NCI-H1105 (cell line): ENCODE data around the gene TMEM213.
A peak's percentile ranks its signal among the peaks of the same experiment; 100 is the strongest.
"Not testable (repeated sequence)": the region's sequence is repeated elsewhere in the genome, so short reads cannot be mapped to it uniquely, and the experiment has no call there.

Source experiments
- DNase-seq: peaks from one replicate; lab custom pipeline; 2025; lab: John Stamatoyannopoulos, UW

TMEM213 gene

DNA sequence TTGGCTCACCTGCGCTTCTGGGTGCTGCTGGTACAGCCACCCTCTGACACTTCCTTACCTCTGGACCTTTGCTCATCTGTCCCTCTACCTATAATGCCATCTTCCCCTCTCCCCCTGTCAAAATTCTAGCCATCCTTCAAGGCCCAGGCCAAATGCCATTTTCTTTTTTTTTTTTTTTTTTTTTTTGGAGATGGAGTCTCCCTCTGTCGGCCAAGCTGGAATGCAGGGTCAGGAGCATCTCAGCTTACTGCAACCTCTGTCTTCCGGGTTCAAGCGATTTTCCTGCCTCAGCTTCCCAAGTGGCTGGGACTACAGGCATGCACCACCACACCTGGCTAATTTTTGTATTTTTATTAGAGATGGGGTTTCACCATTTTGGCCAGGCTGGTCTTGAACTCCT is 748 bp upstream of the TMEM213 start:
- not testable (repeated sequence) for DNase-seq

DNA sequence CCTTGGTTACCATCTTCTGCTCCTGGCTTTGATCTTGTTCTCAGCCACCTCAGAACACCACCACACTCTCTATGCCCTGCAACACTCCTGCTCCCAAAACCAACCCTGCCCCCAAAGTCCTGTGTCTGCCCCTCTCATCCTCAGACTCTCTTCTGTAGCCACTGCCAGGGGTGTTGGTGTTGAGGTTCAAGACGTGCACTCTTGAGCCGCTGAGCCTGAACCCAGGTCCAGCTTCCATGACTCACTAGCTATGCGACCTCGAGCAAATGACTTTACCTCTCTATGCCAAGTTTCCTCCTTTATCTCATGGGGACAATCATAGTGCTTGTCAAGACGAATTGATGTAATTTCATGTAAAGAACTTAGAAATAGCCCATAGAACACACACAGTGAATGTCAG is 1.0 kb downstream of the TMEM213 start:
- DNase-seq: no peak

DNA sequence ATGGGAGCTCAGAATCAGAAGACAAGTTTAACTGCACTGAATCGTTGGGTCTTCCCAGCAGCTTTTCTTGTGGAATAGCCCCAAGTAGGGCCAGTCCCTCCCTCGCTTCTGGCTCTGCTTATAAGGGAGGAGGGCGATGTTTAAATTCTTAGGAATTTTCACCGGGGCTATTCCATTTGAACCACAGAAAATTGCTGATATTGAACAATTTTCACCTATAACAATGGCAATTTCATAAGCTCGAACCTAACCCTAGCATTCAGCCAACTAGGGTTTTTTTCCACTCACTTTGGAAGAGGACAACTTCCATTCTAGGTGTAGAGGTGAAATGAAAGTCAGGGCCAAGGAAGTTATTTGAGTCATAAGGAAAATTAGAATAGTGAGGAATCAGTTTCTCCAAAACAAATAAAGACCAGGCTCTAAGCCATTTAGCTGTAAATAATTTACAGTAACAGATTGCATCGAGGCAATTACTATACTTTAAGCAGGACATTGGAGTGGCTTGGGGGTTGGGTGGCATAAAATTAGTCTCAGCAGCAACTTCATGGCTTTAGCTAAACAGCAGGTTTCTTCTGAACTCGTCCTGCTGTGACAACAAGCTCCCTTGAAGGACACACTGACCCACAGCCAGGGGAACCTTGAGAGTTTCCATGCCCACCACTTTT is 1.7 kb downstream of the TMEM213 start:
- DNase-seq: no peak

DNA sequence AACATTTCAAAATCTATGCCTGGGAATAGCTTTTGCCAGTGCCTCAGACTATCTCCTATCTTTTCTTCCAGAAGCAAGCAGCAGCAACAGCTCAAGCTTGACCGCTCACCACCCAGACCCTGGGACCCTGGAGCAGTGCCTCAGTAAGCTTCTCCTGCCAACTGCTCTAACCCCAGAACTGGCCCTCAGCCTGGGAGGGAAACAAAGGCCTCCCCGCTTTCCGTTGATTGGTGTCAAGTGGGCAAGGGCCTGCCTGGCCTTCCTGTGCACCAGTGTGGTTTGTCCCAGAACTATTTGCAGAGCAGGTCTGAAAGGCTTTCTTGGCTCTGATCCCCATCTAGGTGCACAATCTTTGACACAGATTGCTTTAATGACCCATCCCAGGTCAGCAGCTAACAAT is 3.5 kb downstream of the TMEM213 start:
- no peak for DNase-seq

DNA sequence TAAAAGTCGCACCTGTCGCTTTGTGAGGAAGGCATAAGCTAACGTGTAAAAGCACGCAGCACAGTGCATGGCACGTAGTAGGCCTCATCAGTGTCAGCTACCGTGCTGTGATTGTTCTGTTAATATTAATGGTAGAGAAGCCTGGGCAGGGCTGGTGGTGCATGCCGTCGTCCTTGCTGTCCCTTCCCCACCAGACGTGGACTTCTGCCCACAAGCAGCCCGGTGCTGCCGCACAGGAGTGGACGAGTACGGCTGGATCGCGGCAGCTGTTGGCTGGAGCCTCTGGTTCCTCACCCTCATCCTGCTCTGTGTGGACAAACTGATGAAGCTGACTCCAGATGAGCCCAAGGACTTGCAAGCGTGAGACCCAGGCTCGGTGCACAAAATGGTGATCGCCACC is 4.9 kb downstream of the TMEM213 start:
- no peak for DNase-seq

DNA sequence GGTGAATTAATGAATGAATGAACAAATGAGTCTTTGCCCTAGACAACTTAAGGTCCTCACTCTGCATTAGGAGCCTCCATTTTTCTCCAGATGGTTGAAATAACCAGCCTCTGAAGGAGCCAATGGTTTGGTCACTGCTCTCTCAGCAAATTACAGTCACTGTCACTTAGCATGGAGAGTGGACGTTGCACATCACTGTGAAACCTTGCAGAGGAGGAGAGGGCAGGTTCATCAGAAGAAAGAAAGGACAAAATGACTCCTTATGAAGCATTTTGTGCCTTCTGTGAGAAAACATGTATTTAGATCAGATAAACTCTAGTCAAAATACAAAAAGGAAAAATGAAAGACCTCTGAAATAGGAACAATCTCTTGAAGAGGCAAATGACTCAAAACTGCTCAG is 6.8 kb downstream of the TMEM213 start:
- DNase-seq: no peak

DNA sequence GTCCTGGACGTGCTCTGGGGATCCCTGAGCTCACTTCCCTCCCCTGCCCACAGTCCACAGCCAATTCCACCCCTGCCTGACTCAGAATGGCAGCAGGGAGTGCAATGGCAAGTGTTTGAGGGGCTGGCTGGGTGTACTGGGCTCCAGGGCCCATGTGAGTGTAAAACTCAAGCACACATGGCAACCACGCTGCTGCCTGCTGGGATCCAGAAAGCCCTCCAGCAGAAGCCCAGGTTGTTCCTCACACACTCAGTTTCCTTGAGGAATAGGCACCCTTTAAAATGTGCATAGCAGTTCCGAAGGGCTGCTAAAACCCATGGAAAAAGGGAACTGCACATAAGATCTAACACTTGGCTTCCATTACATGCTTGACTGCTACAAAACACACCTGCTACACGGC is 11.6 kb downstream of the TMEM213 start:
- no peak for DNase-seq

DNA sequence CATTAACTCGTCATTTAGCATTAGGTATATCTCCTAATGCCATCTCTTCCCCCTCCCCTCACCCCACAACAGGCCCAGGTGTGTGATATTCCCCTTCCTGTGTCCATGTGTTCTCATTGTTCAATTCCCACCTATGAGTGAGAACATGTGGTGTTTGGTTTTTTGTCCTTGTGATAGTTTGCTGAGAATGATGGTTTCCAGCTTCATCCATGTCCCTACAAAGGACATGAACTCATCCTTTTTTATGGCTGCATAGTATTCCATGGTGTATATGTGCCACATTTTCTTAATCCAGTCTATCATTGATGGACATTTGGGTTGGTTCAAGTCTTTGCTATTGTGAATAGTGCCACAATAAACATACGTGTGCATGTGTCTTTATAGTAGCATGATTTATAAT is 13.5 kb downstream of the TMEM213 start:
- DNase-seq: not testable (repeated sequence)

DNA sequence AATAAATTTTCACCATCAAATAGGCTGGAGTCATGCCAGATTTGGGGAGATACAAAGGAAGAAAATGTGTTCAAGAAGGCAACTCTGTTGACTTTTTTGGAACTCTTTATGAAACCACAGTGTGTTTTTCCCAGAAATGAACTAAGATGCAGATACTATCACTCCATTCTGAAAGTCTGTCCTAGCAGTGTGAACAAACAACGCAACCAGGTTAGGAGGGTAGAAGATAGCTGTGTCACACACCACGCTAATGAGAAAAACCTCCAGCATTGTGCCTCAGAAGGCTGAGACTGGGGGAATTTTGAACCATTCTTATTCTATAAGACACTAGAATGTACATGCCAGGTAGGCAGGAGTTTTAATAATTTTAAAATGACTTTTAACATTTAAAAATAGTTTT is 16.2 kb downstream of the TMEM213 start:
- no peak for DNase-seq

DNA sequence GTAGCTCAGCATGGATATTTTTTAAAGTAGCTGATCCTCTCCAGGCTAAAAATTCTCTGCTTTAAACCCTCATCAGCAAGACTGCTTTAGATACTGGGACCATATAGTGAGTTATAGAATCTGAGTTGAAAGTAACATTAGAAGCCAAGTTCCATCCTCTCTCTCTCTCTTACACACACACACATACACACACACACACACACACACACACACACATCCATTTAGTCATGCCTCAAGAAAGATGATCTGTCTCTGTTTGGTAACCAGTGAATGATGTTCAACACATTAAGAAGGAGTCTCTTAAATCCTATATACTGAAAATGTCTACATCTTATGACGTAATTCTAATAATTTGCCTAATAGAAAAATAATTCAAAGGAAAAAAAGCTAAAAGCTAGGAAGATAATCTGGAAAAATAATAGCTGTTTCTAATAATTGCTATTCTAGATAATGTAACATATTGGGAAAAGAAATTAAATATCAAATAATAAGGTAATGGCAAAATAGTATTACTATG is 17.1 kb downstream of the TMEM213 start:
- DNase-seq: no peak

DNA sequence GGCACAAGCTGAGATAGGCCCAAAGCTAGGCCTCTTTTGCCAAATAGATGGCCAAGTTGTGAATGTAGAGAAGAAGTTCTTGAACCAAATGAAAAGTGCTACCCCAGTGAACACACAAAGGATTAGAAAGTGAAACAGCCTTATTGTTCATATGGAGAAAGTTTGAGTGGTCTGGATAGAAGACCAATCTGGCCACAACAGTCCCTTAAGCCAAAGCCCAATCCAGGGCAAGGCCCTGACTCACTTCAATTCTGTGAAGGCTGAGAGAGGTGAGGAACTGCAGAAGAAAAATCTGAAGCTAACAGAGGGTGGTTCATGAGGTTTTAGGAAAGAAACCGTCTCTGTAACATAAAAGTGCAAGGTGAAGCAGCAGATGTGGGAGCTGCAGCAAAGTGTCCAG is 18.9 kb downstream of the TMEM213 start:
- no peak for DNase-seq

DNA sequence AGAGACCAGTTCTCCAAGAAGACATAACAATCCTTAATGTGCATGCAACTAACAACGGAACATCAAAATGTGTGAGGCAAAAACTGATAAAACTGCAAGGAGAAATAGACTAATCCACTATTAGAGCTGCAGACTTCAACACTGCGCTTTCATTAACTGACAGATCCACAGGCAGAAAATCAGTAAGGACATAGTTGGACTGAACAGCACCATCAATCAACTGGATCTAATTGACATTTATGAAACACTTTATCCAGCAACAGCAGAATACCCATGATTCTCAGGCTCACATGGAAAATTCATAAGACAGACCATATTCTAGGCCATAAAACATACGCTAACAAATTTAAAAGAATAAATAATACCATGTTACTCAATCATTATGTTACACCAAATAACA is 21.8 kb downstream of the TMEM213 start:
- no peak for DNase-seq

DNA sequence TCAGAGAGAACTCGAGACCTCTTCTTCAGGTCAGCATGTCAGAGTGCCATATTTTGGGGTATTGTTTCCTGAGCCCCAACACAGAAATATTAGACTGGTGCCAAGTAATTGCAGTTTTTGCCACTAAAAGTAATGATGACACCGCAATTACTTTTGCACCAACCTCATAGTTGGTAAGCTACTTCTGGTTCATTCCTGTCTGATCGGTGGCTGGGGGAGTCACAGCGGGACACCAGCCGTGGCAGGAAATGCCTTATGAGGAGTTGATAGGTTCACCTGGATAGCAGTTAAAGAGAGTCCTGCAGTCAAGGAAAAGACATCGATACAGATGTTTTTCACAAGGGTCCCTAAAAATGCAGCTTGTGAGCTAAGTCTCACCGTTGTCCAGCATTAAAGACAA is 24.1 kb downstream of the TMEM213 start:
- no peak for DNase-seq

DNA sequence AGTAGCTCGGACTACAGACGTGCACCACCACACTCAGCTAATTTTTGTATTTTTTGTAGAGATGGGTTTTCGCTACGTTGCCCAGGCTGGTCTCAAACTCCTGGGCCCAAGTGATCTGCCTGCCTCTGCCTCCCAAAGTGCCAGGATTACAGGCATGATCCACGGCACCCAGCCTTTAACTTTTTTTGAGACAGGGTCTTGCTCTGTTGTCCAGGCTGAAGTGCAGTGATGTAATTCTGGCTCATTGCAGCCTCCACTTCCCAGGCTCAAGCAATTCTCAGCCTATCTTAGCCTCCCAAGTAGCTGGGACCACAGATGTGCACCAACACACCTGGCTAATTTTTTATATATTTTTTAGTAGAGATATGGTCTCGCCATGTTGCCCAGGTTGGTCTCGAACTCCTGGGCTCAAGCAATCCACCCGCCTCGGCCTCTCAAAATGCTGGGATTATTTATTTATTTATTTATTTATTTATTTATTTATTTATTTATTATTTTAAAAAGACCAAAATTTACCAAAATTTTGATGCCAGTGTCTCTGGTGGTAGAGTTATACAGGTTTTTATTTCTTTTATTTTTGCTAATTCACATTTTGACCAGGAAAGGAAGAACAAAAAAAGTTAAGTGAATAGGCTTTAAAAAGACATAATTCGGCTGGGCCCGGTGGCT is 25.2 kb downstream of the TMEM213 start:
- no peak for DNase-seq

DNA sequence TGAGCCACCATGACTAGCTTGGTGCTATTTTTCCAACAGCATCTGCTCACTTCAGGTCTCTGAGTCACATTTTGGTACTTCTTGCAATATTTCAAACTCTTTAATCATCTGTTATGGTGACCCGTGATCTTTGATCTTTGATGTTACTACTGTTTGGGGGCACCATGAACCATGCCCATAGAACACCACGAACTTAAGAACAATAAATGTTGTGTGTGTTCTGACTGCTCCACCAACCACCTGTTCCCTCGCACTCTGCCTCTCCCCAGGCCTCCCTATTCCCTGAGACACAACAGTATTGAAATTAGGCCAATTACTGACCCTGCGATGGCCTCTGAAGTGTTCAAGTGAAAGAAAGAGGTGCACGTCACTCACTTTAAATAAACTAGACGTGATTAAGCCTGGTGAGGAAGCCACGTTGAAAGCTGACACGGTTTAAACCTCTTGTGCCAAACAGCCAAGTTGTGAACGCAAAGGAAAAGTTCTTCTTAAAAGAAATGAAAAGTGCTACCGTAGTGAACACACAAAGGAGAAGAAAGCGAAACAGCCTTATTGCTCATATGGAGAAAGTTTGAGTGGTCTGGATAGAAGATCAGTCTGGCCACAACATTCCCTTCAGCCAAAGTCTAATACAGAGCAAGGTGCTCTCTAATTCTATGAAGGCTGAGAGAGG is 27.4 kb downstream of the TMEM213 start:
- no peak for DNase-seq

DNA sequence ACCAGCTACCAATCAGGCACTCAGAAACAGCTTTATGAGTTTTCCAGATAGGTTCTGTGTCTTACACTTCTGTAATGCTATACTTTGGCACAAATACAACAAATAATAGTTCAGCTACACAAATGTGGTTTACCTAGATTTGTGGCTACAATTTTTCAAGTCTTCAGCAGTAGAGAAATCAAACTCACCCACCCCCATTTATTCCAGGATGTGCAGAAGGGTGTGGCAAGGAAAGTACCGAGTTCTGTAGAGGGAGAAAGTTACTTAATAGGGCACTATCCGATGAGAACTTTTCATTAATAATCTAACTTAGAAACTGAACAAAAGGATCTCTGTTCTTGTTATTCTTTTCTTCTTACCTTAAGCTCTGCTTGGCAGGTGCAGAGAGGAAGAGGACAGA is 30.5 kb downstream of the TMEM213 start:
- no peak for DNase-seq

DNA sequence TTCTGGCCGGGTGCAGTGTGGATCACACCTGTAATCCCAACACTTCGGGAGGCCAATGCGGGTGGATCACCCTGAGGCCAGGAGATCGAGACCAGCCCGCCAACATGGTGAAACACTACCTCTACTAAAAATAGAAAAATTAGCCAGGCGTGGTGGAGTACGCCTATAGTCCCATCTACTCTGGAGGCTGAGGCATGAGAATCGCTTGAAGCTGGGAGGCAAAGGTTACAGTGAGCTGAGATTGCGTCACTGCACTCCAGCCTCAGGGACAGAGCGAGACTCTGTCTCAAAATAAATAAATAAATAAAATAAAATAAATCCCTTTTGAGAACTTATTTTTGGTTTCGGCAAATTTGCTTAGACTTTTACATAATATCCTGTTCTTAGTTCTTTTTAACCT is 31.5 kb downstream of the TMEM213 start:
- DNase-seq: no peak

DNA sequence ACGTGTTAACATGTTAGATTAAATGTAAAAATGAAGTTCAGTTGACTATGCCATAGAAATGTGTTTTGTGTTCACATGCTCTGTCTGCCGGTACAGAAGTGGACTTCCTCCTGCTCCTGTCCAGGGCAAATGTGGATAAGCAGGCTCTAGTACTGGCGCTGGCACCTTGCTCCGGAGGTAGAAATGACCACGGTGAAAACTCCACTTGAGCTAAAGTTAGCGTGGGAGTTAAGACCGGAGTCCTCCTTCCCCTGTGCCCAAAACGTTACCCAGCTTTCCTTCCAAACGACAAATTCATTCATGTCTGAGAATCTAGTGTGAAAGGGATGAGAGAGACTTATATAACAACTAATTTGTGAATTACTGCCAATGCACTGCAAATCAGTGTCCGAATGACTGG is 35.2 kb downstream of the TMEM213 start:
- DNase-seq: no peak

DNA sequence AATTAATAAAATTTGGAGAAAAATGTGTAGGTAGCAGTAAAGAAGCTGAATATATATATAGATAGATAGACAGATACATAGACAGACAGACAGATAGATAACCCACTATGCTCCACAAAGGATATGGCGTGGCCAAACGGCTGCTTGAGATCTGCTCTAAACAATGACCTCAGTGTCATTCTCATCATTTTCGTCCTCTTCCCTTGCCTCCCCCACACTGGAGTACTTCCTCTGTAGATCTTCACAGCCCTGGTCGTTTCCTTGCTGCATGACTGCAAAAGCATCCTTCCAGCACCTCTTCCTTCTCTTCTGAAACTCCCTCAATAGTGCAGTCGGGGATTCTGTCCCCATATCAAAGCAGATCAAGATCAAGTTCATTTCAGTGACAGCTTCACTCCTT is 35.8 kb downstream of the TMEM213 start:
- DNase-seq: no peak

DNA sequence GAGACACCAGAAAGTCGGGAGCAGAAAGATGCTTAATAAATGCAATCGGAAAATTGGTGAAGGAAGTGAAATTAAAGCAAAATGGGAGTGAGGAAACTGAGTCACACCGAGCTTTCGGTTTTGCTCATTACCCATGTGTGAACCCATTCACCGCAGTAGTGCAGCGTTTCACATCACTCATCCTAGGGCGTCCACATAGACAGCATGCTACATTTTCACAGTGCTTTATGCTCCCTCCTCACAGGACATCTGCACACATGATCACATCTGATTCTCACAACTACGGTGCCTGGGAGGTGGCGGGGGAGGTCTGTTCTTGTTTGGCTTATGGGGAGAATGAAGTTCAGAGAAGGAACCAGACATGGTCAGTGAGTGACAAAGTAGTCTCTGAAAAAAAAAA is 36.8 kb downstream of the TMEM213 start:
- DNase-seq: no peak

DNA sequence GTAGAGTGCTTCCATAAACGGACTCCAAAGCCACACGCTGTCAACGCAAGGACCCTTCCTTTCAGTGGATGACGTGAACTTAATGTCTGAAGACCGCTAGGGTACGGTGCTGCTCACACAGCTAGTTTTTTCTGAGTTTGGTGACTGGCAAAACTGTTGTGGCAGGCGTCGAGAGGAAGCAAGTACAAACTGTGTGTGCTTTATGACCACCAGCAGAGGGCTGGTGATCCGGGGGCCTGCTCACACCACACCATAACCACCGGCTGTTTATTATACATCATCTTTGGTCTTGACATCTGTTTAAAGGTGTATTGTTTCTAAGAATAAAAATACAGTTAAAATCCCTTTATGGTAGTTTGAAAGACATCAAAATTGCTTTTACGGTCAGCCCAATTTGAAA is 37.3 kb downstream of the TMEM213 start:
- no peak for DNase-seq

DNA sequence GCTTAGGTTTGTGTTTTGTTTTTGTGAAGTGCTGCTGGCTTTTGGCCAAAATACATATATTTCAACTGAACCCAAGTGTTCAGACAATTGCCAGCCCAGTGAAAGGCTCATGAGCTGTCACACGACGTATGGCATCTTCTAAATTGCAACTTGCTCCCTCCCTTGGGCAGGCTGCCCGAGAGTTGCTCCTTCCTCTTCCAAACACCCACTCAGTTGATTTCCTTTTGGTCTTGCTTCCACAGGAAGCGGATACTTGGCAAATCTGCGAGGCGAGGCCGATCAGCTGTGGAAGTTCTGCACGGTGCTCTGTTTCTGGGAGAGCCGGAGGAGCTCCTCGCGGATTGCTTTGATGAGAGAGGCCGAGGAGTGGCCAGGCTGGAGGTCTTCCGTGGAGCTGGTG is 39.8 kb downstream of the TMEM213 start:
- DNase-seq: peak; percentile 69

DNA sequence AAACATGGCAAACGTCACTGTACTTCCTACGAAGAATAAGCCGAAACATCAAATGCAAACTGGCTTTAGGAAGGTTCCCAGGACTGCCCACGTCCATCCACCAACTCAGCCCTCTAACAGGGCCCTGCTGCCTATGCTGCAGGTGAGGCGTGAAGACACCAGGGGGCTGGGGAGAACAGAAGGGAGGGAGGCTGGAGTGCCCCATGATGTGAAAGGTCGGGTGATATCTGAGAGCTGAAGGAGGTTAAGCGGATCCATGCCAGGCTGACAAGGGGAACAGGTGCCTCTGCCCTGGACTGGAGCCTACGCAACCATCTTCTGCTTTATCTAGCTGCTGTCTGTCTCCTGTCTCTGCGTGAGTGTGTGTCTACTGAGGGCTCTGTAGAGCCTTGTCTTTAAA is 40.4 kb downstream of the TMEM213 start:
- no peak for DNase-seq
